ENCODE data around the gene ZNF654.

DNA sequence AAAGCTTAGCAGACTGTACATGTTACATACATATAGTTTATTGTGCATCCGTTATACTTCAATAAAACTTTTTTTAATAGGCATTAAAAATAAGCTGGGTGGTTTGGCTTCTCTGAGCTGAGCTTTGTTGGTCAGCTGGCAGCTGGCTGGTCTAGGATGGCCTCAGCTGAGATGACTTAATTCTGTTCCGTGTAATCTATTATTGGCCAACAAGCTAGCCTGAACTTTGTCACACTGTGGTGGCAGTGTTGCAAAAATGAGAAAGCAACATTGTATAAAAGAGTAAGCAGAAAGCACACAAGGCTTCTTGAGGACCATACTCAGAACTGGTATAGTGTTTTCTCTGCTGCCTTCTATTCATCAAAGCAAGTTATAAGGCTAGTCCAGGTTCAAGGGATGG lies 45.5 kb upstream of the ZNF654 start:
- TF ChIP-seq, protein P1, sequence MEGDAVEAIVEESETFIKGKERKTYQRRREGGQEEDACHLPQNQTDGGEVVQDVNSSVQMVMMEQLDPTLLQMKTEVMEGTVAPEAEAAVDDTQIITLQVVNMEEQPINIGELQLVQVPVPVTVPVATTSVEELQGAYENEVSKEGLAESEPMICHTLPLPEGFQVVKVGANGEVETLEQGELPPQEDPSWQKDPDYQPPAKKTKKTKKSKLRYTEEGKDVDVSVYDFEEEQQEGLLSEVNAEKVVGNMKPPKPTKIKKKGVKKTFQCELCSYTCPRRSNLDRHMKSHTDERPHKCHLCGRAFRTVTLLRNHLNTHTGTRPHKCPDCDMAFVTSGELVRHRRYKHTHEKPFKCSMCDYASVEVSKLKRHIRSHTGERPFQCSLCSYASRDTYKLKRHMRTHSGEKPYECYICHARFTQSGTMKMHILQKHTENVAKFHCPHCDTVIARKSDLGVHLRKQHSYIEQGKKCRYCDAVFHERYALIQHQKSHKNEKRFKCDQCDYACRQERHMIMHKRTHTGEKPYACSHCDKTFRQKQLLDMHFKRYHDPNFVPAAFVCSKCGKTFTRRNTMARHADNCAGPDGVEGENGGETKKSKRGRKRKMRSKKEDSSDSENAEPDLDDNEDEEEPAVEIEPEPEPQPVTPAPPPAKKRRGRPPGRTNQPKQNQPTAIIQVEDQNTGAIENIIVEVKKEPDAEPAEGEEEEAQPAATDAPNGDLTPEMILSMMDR (IDR thresholded peaks at IDR 0.05), result no peak
- no peak for TF ChIP-seq EP300 (IDR thresholded peaks at IDR 0.05)
